GM19467 (cell line): ENCODE data around the gene ATRNL1.

Experiments
- ATAC-seq: cut with Tn5 transposase; IDR thresholded peaks from one replicate; pipeline ENCODE4 v1.9.1; 2021; ENCODE audit warnings: mild to moderate bottlenecking, moderate library complexity; ENCODE audit not compliant: unreplicated experiment

Gene ATRNL1

DNA sequence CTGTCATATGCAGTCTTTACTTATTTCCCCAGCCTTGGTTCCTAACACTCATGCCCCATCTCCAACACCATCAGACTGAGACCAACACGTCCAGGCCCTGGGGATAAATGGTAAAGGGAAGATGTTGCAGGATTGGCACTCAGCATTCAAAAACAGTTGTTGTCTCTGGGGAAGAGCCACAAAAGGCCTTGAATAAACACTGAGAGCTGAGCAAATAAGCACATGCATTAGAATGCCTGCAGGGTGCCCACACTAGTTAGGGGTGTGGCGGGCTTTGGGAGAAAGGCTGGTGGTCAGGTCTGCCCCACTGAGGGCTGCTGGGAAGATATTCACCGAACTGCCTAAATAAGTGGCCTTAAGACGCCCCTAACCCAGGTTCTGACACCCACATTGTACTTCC lies 788.9 kb downstream of the ATRNL1 start:
- no peak for ATAC-seq

DNA sequence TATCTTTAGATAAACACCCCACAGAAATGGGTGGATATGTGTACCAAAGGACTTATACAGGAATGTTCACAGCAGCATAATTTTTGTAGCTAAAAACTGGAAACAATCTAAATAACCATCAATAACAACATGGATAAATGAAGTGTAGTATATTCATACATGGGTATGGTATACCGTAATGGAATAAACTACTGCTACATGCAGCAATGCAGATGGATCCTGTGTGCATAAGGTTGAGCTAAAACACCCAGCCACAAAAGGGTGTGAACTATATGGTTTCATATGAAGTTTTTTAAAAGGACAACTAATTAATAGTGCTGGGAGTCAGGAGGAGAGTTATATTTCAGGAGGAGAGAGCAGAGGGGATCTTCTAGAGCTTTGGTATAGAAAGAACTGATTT lies 790.2 kb downstream of the ATRNL1 start:
- ATAC-seq: no peak

DNA sequence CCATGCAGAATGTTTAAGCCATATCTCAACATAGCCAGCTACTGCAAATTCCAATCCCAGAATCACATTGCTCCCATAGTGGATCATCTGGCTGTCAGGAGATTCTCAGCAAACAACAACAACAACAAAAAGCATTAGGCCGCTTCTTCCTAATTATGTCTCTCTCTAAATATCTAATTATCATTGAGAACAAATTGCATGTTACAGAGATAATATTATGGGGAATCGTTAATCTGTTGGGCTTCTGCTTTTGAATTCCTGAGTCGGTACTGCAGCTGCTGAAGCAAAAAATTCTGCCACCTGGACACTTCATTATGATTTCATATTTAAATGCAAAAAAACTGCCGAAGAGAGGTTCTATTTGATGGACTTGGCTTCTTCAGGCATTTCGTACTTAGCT lies 791.2 kb downstream of the ATRNL1 start:
- ATAC-seq: no peak

DNA sequence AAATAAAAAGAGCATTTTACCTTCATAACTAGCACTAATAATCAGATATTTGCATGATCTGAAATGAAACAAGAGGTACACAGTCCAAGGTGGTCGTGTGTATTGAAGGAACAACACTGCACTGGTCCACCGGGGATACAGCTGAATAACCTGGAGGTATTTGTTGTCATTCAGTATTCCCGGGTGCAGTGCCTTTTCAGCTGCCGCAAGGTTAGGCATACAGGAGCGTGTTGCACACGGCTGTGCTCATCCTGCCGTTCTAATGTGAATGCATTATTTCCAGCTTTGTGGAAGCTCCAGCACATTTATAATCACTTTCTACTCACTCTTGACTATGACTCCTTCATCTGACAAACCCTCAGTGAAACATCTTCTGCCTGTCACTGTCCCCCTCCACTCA lies 802.0 kb downstream of the ATRNL1 start:
- ATAC-seq: no peak

DNA sequence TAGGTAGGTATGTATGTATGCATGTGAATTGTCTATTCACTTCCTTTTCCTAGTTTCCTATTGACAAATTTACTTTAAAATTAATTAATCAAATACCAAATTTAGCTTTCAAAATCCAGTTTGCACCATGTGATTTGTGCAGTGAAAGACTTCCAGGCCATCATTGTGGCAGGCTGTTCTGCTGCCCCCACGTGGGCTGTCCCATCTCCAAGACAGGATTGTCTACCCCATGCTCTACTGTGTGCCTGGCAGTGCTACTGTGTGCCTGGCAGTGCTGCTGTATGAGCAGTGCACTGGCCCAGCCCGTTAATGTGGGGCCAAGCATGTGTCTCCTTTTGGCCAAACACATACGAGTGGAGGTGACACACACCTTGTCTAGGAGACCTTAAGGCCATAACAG lies 805.1 kb downstream of the ATRNL1 start:
- no peak for ATAC-seq

DNA sequence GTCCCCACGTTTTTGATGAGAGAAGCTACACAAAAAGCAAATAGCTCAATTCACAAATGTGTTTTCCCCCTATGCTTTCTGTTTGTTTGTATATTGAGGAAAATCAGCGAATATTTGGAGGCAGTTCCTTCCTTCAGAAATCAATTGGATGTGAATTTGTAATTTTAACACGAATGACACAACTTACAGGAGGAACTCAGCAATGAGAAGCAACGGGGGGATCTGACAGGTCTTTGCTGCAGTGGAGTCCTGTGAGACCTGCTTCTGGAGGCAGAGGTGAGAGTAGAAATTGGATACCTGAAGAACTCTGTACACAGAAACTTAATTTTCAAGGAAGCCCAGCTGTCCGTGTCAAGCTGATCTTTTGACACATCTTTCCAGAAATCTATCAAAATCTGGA lies 809.4 kb downstream of the ATRNL1 start:
- ATAC-seq: no peak

DNA sequence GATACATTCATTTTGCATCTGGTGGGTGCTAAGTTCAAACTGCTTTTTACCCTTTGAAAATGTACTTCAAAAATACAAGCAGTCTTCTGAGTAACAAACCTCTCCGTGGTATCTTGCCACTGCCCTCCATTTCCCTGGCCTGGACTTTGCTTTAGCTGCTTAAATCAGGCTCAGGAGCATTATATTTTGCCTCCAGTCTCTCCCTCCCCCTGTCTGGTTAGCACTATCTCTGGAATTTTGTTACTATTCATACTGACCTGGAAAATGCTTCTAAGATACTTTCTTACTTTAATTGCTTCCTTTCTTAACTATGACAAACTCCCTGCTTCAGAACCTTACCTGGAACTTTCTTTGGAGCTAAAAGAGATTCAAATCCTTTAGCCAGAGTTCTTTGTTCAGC lies 810.0 kb downstream of the ATRNL1 start:
- no peak for ATAC-seq

DNA sequence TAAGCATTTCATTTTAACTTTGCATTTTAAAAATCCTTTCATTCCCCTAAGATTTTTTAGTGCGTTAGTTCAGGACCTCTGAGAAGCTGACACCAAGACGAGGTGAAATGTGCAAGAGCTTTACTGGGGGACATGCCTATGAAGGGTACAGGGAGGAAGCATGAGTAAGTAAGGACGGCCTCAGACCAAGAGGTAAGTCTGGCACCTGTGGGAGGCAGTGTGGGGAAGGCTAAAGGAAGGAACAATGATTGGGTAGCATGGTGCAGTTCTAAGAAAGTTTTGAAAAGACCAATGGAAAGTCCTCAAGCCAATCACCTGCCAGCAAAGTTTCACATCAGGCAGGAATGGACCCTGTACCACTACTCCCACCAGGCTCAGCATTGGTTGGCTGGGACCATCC lies 810.7 kb downstream of the ATRNL1 start:
- no peak for ATAC-seq

DNA sequence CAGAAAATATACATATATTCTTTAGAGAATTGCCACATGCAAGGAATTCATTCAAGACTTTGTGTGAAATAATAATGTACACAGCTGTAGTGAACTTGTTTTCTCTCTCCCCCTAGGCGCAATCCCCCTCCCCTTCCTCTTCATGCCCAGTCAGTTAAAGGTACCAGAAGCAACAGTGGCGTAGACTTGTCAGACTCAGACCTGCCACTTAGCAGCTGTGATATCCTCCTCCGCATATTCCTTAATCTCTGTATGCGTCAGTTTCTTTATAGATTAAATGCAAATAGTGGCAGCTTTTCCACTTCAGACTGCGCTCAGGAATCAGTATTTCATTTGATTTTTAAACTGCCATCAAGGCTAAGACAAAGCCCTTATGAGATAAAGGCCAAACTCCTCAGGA lies 815.9 kb downstream of the ATRNL1 start:
- ATAC-seq: no peak

DNA sequence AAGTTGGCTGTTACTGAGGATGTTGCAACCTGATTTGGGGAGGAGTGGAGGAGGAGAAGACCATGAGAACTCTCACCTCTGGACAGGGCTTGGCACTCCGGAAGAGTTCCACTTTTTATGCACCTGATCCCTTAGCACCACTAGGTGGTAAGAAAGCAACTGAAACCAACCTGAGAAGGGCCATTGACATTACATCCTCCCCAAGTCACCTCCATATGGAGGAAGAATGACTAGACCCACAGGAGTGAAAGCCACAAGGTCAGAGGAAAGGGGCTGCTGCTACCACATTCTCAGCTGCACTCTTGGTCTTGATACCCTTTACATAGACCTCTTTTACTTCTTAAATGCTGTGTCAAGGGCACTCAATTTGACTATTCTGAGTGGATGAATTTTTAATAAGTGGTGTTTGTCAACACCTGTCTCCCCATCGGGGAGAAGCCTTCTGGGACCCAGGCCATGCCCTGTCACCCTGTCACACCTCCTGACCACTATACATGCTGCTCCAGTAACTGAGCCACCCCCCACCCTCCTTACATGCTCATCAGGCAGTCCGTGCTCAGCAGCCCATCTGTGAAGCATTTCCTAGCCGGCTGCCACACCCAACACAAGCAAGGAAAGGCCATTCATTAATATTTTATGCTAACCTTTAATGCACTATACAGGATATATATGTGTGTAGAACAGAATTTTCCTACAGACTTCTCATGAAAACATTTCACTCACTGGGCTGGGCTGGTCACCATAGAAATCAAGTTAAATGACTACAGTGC lies 817.0 kb downstream of the ATRNL1 start:
- no peak for ATAC-seq

DNA sequence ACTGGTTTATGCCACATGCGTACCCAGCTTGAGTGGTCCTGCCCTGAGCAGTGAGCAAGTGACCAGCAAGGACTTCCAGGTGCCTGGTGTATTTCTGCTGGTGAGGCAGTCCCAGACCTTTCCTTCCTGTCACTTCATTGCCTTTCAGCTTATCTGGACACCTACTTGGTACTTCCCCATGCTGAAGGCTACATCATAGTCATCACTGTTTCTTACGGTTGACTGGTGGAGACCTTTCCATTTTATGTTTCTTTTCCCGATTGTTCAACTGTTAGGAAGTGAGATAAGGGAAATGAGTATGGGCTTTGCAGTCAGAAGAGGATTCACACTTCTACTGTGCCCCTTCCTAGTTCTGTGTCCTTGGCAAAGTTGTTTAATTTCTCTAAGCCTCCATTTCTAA lies 821.3 kb downstream of the ATRNL1 start:
- no peak for ATAC-seq

DNA sequence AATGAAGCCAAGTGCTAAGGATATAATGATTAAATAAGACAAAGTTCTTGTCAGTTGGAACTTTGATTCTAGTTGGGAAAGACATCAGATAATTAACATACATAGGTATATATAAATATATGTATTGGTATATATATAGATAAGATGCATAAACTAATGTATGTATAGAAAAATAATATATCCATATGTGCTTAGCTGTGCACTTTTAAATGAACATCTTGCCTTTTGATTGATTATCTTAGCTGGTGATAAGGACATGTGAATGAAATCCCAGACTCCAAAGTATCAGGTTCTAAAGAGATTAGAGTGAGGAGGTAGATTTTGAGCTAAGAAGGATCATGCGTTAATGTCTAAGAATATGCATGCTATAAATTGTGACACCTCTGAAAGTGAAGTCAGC lies 822.3 kb downstream of the ATRNL1 start:
- no peak for ATAC-seq

DNA sequence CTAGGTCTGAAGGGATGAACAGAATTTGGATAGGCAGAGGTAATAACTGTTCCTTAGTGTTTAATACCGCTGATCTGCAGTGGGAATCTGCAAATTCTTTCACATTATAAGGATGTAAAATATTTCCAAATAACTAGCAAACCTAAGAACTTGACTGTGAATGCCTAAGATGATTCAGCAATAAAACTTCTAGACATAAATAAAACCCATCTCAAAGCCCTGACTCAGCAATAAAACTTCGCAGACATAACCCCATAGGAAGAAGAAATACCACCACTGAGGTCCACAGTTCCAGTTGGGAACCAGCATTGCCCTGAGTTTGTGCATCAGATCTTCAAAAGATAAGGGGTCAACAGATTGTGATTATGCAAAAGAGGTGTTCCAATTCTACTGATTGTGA lies 825.6 kb downstream of the ATRNL1 start:
- no peak for ATAC-seq

DNA sequence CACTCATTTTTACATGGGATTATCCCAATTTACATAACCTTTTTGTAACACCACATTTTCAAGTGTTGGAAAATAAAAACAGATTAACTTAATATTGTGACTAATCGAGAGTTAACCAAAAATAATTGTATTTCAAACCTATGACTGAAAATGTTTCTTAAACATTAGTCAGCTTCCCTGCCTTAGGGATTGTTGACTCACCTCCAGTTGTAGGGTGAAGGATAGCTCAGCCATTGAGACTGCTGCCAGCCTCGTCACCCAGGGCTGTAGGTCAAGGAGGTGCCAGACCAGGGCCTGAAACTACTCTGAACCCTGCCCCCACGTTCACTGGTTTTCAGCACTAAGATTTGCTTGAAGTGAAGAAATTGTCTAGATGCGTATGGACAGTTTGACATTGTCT lies 828.6 kb downstream of the ATRNL1 start:
- ATAC-seq: no peak

DNA sequence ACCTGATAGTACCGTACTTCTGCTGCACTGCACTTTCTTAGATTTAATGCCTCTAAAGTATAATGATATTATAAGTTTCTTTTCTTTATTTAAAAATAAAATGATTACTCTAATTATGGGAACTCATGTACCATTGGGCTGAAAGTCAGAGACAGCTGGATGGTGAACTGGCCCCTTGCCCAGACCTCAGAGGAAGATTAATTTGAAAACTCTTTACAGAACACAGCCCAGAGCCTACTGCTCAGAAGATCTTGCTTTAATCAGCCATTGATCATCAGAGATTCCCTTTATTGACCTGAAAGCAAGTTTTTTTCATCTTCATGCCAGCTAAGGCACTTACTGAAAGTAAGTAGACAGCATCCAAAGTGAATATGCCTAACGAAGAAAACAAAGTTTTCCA lies 838.1 kb downstream of the ATRNL1 start:
- ATAC-seq: no peak

DNA sequence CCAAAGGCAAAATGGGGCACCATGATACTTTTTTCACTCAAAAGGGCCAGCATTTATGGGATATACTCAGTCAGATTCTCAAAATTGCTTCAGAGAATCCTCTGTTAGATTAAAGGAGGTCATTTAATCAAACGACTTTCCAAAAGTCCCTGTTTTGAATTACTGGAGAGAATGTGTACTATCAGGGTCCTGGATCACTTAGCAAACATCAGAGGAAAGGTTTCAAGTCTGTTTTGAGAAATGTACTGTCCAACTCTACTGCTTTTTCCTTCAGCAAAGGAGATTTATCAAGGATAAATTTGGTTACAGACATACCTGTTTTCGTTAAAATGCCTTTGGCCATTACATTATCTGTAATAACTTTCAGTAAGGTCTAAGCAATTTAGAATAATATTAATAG lies 838.9 kb downstream of the ATRNL1 start:
- ATAC-seq: no peak

DNA sequence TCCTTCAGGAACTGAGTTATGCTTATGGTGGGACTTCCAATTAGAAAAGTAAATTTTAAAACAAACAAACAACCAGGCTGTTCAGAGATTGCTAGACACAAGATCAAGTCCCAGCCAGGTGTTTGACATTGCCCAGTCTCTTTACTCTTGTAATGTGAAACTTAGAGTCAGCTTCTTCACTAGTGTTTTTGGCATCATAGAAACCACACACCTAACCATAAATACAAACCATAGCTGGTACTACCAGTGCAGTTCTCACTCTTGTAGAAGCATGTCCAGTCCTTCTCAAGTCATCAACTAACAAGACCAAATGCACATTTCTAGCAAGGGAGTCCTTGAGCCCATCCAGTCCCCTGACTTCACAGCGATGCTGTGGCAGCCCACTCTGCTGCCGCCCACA lies 839.9 kb downstream of the ATRNL1 start:
- ATAC-seq: no peak

DNA sequence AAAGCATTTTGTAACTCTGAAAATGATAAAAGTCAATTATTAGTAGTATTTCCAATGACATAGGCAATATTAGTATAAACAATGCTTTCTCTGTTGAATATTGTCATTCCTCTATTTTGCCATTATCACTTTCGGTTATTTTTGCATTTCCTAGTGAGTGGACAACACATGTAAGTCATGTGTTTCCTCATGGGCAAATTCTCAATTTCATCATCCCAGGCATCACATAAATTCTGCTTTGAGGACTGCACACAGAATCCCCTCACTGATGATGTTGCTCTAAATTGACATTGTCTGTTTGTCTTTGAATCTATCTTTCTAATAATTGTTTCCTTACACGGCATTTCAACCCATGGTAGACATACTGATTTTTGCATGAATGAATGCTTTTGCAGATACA lies 842.6 kb downstream of the ATRNL1 start:
- no peak for ATAC-seq

DNA sequence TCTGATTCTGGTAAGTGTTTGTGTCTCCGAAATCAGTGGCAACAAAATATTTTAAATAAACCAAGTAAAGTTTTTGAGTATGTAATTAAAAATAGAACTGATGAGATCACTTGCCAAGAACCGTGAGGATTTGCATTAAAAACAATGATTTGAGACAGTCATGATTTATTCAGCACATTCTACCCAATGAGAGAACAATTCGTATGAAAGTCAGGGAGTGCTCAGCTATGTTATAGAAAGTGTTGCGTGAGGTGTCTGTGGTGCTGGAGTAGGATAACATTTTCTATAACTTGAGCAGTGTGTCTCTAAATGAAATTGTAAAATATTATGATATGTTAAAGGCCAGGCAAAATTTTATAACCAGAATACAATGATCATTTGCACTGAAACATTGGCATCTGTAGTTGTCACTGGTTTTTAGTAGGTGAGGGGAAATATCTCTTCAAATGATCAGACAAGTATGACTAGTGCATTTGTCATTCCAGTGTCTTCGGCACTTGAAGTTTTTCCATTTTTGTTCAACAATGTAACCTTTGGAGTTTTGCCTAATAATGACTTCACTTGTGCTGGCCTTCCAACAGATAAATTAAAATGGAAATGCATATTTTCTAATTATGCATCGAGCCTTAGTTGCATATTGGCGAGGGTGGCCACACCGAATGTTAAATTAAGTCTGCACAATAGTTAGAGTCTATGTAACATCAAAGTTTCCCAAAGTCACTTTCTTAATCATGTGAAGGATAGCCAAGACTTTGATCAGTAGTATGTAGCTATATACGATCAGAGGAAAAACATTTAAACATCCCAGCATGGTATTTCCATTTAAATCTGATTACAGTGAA lies 844.0 kb downstream of the ATRNL1 start:
- ATAC-seq: no peak

DNA sequence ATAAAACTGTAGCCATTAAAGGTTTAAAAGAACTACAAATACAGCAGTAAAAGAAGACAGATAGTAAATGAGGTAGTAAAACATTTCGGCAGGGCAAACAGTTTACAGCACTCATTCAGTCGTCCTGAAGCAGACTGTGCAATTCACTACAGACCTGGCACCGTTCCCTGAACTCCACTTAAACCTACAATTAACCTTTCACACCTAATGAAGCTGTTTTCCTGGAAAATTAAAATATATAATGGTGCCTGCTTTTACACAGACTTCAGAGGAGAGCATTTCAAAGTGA lies 844.5 kb downstream of the ATRNL1 start:
- no peak for ATAC-seq

DNA sequence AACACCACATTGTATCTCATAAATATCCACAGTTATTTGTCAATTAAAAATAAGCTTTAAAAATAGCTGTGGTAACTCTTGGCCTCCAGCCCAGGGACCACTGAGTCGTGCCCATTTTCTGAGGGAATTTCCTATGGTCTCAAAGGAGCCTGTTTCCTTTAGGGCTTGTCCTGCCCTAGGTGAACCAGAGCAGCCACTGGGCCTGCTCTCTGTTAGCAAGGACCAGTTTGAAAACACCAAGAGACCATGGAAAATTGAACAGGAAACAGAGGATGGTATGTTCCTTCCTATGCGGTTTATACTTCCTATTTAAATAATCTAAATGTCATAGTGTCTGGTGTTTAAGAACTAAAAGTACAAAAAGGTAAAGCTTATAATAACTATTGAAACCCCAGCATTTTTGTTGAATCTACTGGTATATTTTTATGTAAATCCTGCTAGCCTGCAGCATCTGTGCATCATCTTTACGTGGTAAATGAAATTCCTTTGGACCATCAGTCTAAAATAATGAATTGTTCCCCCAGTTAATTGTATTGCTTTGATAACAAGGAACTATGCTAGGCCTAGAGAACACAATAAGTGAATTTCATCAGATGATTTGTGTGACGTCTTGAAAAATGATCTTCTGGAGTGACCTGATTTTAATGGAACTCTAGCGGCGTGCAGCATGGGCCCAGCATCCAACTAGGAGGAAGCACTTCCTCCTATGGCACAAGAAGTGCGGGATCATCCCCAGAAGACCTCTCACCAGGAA lies 846.1 kb downstream of the ATRNL1 start:
- ATAC-seq: no peak

DNA sequence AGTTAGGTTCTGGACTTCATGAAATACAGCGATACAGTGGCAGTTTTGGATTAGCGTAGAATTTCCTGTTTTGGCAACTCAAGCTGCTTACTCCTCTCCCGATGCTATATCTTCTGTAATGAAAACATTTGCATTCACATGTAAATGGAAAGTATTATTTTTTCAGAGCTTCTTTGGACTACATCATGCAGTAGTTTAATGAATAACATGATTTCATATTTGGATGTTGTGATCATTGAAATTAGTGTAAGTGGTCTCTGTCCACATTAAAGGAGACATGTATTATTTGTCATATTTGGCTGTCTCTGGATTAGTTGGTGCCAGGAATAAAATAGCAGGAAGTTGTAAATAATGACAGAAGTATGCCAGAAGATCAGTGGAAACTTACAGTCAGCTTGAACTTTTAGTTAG lies 848.2 kb downstream of the ATRNL1 start:
- no peak for ATAC-seq
